Raji (cell line): ENCODE data around the gene PLOD3.

Source experiments
- POLR2A ChIP-seq: IDR thresholded peaks from 2 replicates; pipeline ENCODE4 v1.6.1; 2011; ENCODE audit warnings: low read depth, low read length, control low read depth; ENCODE audit not compliant: insufficient read depth

Gene PLOD3

GRCh38 chr7:101217388-101218235 lies at the start of gene PLOD3, which contains the start of gene ZNHIT1:
PLOD3 (minus strand) TSS chr7:101217581; CDS start chr7:101217274, 307 bp downstream.
ZNHIT1 (plus strand) TSS chr7:101218165; CDS start chr7:101218196, 31 bp downstream.
- peak; percentile 49 for TF ChIP-seq POLR2A

- no peak for TF ChIP-seq POLR2A
Observed at GRCh38 chr7:101265622-101266516, 48.5 kb upstream of the PLOD3 start.

GRCh38 chr7:101258243-101258731 lies 40.9 kb upstream of the PLOD3 start:
- TF ChIP-seq POLR2A, result no peak

- no peak for TF ChIP-seq POLR2A
Observed at GRCh38 chr7:101255796-101256195, 38.4 kb upstream of the PLOD3 start.

- TF ChIP-seq POLR2A, result peak; percentile 82
Observed at GRCh38 chr7:101251871-101252659, 34.7 kb upstream of the PLOD3 start.

- TF ChIP-seq POLR2A, result no peak
Observed at GRCh38 chr7:101250324-101250723, 32.9 kb upstream of the PLOD3 start.

GRCh38 chr7:101248276-101248675 lies 30.9 kb upstream of the PLOD3 start:
- no peak for TF ChIP-seq POLR2A

- peak; percentile 52 for TF ChIP-seq POLR2A
Observed at GRCh38 chr7:101245147-101245668, 27.8 kb upstream of the PLOD3 start.

GRCh38 chr7:101244375-101245146 lies 27.2 kb upstream of the PLOD3 start, which contains the start of gene FIS1:
FIS1 (minus strand) TSS chr7:101245081; CDS start chr7:101245004, 77 bp downstream.
- peak; percentile 82 for TF ChIP-seq POLR2A

GRCh38 chr7:101243646-101244374 lies 26.4 kb upstream of the PLOD3 start:
- no peak for TF ChIP-seq POLR2A

- no peak for TF ChIP-seq POLR2A
Observed at GRCh38 chr7:101241443-101242349, 24.3 kb upstream of the PLOD3 start.

GRCh38 chr7:101241015-101241363 lies 23.6 kb upstream of the PLOD3 start:
- no peak for TF ChIP-seq POLR2A
